NT2/D1 (cell line): ENCODE data around the gene TECTA.

ENCODE experiments used
- SUZ12 ChIP-seq: IDR thresholded peaks from 2 replicates; pipeline ENCODE4 v1.6.1; 2011; ENCODE audit not compliant: insufficient read length, insufficient read depth; ENCODE audit errors: extremely low read depth
- YY1 ChIP-seq: IDR thresholded peaks from 2 replicates; pipeline ENCODE4 v1.6.1; 2011; ENCODE audit not compliant: insufficient read length, insufficient read depth

- TF ChIP-seq YY1 (no peak), SUZ12 (no peak)
These were observed 33.8 kb downstream of the TECTA start for GRCh38 chr11:121134741-121135312.
